ENCODE results near the gene LIMCH1.

LIMCH1 gene

GRCh38 chr4:41537292-41537890, 566 bp upstream of the LIMCH1 start:
- DNase-seq (ENCODE audit: low read depth, low spot score), result no peak
- Histone ChIP-seq H3K9ac (ENCODE audit: insufficient read length) (no peak overlapping the region), H3K9me3 (ENCODE audit: low read depth, low read length) (no peaks in the 10 kb centered on the region), H3K36me3 (ENCODE audit: insufficient read depth, low read length) (no peaks in the 10 kb centered on the region), H3K4me3 (no peak overlapping the region), H3K27ac (no peak overlapping the region)
- TF ChIP-seq FOXP2 (optimal IDR thresholded peaks at IDR 0.05; ENCODE audit: control extremely low read depth, extremely low read length, insufficient read depth) (no peak), POLR2AphosphoS5 (IDR thresholded peaks at IDR 0.05; ENCODE audit: borderline replicate concordance, low read depth, low read length) (no peak)

DNA sequence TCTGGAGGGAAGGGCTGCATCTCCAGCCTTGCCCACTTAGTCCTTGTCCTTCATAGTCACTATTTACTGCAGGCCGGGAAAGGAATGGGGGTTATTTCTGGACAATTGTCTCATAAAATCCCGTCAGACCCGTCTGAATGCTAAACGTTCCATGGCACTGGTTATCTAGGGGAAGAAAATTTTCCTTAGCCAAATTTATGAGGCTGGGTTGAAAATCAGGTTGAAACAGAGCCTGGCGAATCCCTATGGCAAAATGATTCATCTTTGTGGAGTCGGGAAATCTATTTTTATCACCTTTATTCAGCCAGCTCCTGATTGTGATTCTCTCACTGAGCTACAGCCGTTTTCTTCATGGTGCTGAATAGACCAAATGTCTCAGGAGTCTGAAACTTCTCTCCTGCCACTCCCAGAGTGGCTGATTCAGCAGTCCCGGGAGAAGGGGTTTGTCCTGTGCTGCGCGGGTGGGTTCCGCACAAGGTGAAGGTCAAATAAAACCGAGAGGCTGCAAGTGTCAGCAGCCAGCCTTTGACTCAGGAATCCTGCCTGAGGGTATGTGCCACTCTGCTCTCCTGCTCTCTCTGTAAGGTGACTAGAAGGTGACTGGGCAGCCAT, 1.0 kb downstream of the LIMCH1 start:
- no peak for DNase-seq (ENCODE audit: low read depth, low spot score)
- Histone ChIP-seq H3K27ac (no peak overlapping the region), H3K36me3 (ENCODE audit: insufficient read depth, low read length) (no peaks in the 10 kb centered on the region), H3K9ac (ENCODE audit: insufficient read length) (no peak overlapping the region), H3K4me3 (no peak overlapping the region), H3K9me3 (ENCODE audit: low read depth, low read length) (no peaks in the 10 kb centered on the region)
- TF ChIP-seq EZH2 (IDR thresholded peaks at IDR 0.05), result no peak
- no peak for TF ChIP-seq POLR2AphosphoS5 (IDR thresholded peaks at IDR 0.05; ENCODE audit: borderline replicate concordance, low read depth, low read length)
- TF ChIP-seq FOXP2 (optimal IDR thresholded peaks at IDR 0.05; ENCODE audit: control extremely low read depth, extremely low read length, insufficient read depth), result no peak

DNA sequence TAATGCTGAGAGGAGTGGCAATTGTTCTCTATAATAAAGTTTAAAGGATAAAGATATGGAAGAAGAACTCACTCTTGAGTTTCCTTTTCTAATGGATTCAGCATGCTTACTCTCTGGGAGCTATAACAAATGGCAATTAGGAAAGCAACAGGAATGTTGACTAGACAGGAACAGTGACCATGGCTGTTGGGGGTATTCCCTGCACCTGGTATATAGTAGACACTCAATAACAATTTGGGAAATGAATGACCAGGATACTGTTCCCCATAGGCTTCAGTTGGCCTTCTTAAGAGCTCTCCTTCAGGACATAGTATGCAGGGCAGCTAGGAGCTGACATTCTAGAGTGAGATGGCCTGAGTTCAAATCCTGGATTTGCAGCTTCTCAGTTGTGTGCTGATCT, 1.8 kb downstream of the LIMCH1 start:
- no peak for DNase-seq (ENCODE audit: low read depth, low spot score)
- TF ChIP-seq EZH2 (IDR thresholded peaks at IDR 0.05) (no peak), POLR2AphosphoS5 (IDR thresholded peaks at IDR 0.05; ENCODE audit: borderline replicate concordance, low read depth, low read length) (no peak), FOXP2 (optimal IDR thresholded peaks at IDR 0.05; ENCODE audit: control extremely low read depth, extremely low read length, insufficient read depth) (no peak)

GRCh38 chr4:41540687-41541086, 2.7 kb downstream of the LIMCH1 start:
- Histone ChIP-seq H3K4me3 (no peak overlapping the region), H3K9me3 (ENCODE audit: low read depth, low read length) (no peaks in the 10 kb centered on the region), H3K27ac (no peak overlapping the region), H3K36me3 (ENCODE audit: insufficient read depth, low read length) (no peaks in the 10 kb centered on the region), H3K9ac (ENCODE audit: insufficient read length) (no peak overlapping the region)
- TF ChIP-seq EZH2 (IDR thresholded peaks at IDR 0.05) (no peak), POLR2AphosphoS5 (IDR thresholded peaks at IDR 0.05; ENCODE audit: borderline replicate concordance, low read depth, low read length) (no peak), FOXP2 (optimal IDR thresholded peaks at IDR 0.05; ENCODE audit: control extremely low read depth, extremely low read length, insufficient read depth) (no peak)
- no peak for DNase-seq (ENCODE audit: low read depth, low spot score)

More for the DNA sequence above, 1.8 kb downstream of the LIMCH1 start:
- no peak overlapping the region for H3K9ac ChIP-seq (ENCODE audit: insufficient read length)
- H3K4me3 ChIP-seq, result no peak overlapping the region
- H3K9me3 ChIP-seq (ENCODE audit: low read depth, low read length), result no peaks in the 10 kb centered on the region
- H3K27ac ChIP-seq, result no peak overlapping the region
- no peaks in the 10 kb centered on the region for H3K36me3 ChIP-seq (ENCODE audit: insufficient read depth, low read length)

- Histone ChIP-seq H3K36me3 (ENCODE audit: insufficient read depth, low read length) (no peaks in the 10 kb centered on the region), H3K4me3 (no peak overlapping the region), H3K27ac (no peak overlapping the region), H3K9ac (ENCODE audit: insufficient read length) (no peak overlapping the region), H3K9me3 (ENCODE audit: low read depth, low read length) (no peaks in the 10 kb centered on the region)
- DNase-seq (ENCODE audit: low read depth, low spot score), result no peak
- TF ChIP-seq FOXP2 (optimal IDR thresholded peaks at IDR 0.05; ENCODE audit: control extremely low read depth, extremely low read length, insufficient read depth) (no peak), EZH2 (IDR thresholded peaks at IDR 0.05) (no peak), POLR2AphosphoS5 (IDR thresholded peaks at IDR 0.05; ENCODE audit: borderline replicate concordance, low read depth, low read length) (no peak)
Observed at GRCh38 chr4:41541687-41542094, 3.7 kb downstream of the LIMCH1 start.

- TF ChIP-seq POLR2AphosphoS5 (IDR thresholded peaks at IDR 0.05; ENCODE audit: borderline replicate concordance, low read depth, low read length) (no peak), FOXP2 (optimal IDR thresholded peaks at IDR 0.05; ENCODE audit: control extremely low read depth, extremely low read length, insufficient read depth) (no peak), EZH2 (IDR thresholded peaks at IDR 0.05) (no peak)
- no peak overlapping the region for H3K9ac ChIP-seq (ENCODE audit: insufficient read length)
- no peaks in the 10 kb centered on the region for H3K36me3 ChIP-seq (ENCODE audit: insufficient read depth, low read length)
- H3K9me3 ChIP-seq (ENCODE audit: low read depth, low read length), result no peaks in the 10 kb centered on the region
- DNase-seq (ENCODE audit: low read depth, low spot score), result no peak
- H3K4me3 ChIP-seq, result no peak overlapping the region
- no peak overlapping the region for H3K27ac ChIP-seq
Observed at GRCh38 chr4:41542526-41543275, 4.7 kb downstream of the LIMCH1 start.

GRCh38 chr4:41545238-41545637, 7.3 kb downstream of the LIMCH1 start:
- no peak for DNase-seq (ENCODE audit: low read depth, low spot score)
- H3K36me3 ChIP-seq (ENCODE audit: insufficient read depth, low read length), result no peaks in the 10 kb centered on the region
- no peak overlapping the region for H3K27ac ChIP-seq
- TF ChIP-seq EZH2 (IDR thresholded peaks at IDR 0.05), result no peak
- TF ChIP-seq FOXP2 (optimal IDR thresholded peaks at IDR 0.05; ENCODE audit: control extremely low read depth, extremely low read length, insufficient read depth), result no peak
- no peak overlapping the region for H3K9ac ChIP-seq (ENCODE audit: insufficient read length)
- no peak overlapping the region for H3K4me3 ChIP-seq
- H3K9me3 ChIP-seq (ENCODE audit: low read depth, low read length), result no peaks in the 10 kb centered on the region

- DNase-seq (ENCODE audit: low read depth, low spot score), result no peak
- no peak overlapping the region for H3K27ac ChIP-seq
- H3K36me3 ChIP-seq (ENCODE audit: insufficient read depth, low read length), result no peaks in the 10 kb centered on the region
- H3K4me3 ChIP-seq, result no peak overlapping the region
- no peak overlapping the region for H3K9ac ChIP-seq (ENCODE audit: insufficient read length)
- no peak for TF ChIP-seq POLR2AphosphoS5 (IDR thresholded peaks at IDR 0.05; ENCODE audit: borderline replicate concordance, low read depth, low read length)
- TF ChIP-seq EZH2 (IDR thresholded peaks at IDR 0.05), result no peak
- no peak for TF ChIP-seq FOXP2 (optimal IDR thresholded peaks at IDR 0.05; ENCODE audit: control extremely low read depth, extremely low read length, insufficient read depth)
- H3K9me3 ChIP-seq (ENCODE audit: low read depth, low read length), result no peaks in the 10 kb centered on the region
Observed at GRCh38 chr4:41546638-41547037, 8.7 kb downstream of the LIMCH1 start.
